GM19395 (cell line): ENCODE results near the gene RIGI.
A peak's percentile ranks its signal among the peaks of the same experiment; 100 is the strongest.
"Not testable (repeated sequence)": the region's sequence is repeated elsewhere in the genome, so short reads cannot be mapped to it uniquely, and the experiment has no call there.

Experiments
- ATAC-seq: cut with Tn5 transposase; IDR thresholded peaks from one replicate; pipeline ENCODE4 v1.9.1; 2021; ENCODE audit warnings: mild to moderate bottlenecking, moderate library complexity; ENCODE audit not compliant: unreplicated experiment

Gene RIGI

GRCh38 chr9:32533336-32533735 is 7.3 kb upstream of the RIGI start:
- no peak for ATAC-seq

- no peak for ATAC-seq
These were observed 682 bp upstream of the RIGI start for GRCh38 chr9:32526707-32527048.

GRCh38 chr9:32525709-32526030 is 326 bp downstream of the RIGI start:
- peak; percentile 15 for ATAC-seq

GRCh38 chr9:32524892-32525708 is 896 bp downstream of the RIGI start:
- ATAC-seq, result peak; percentile 38

- ATAC-seq, result not testable (repeated sequence)
These were observed 1.5 kb downstream of the RIGI start for GRCh38 chr9:32524558-32524891.

GRCh38 chr9:32523910-32524309 is 2.1 kb downstream of the RIGI start:
- ATAC-seq, result no peak

GRCh38 chr9:32518276-32518675 is 7.7 kb downstream of the RIGI start:
- ATAC-seq, result no peak

- no peak for ATAC-seq
These were observed 9.8 kb downstream of the RIGI start for GRCh38 chr9:32516241-32516640.

GRCh38 chr9:32508728-32509127 is 17.3 kb downstream of the RIGI start:
- ATAC-seq, result no peak

- ATAC-seq, result no peak
These were observed 23.0 kb downstream of the RIGI start for GRCh38 chr9:32503008-32503407.

GRCh38 chr9:32502464-32502863 is 23.5 kb downstream of the RIGI start:
- no peak for ATAC-seq

GRCh38 chr9:32501868-32502267 is 24.1 kb downstream of the RIGI start:
- no peak for ATAC-seq

GRCh38 chr9:32500768-32501167 is 25.2 kb downstream of the RIGI start:
- ATAC-seq, result no peak

- no peak for ATAC-seq
These were observed 28.1 kb downstream of the RIGI start for GRCh38 chr9:32497921-32498320.

GRCh38 chr9:32490601-32491000 is 35.4 kb downstream of the RIGI start:
- no peak for ATAC-seq

- no peak for ATAC-seq
These were observed 38.0 kb downstream of the RIGI start for GRCh38 chr9:32487981-32488380.

- ATAC-seq, result no peak
These were observed 39.0 kb downstream of the RIGI start for GRCh38 chr9:32486839-32487562.

GRCh38 chr9:32483343-32483742 is 42.7 kb downstream of the RIGI start:
- no peak for ATAC-seq
